Stimulated activated CD4-positive, alpha-beta T cell treated with anti-CD3 and anti-CD28 coated beads, Interleukin-15, amount 100 ng/mL, for 1 hour (primary cell): Measurements from ENCODE around the gene SMIM35.
A peak's percentile ranks its signal among the peaks of the same experiment; 100 is the strongest.
"Not testable (repeated sequence)": the region's sequence is repeated elsewhere in the genome, so short reads cannot be mapped to it uniquely, and the experiment has no call there.

ENCODE experiments used
- DNase-seq, 2 donors: peaks; one replicate each; pipeline ENCODE4 v3.0.0-alpha.2; 2020; ENCODE audit warnings: low read depth in 1 of 2, low spot score in 1 of 2

The SMIM35 gene

DNA sequence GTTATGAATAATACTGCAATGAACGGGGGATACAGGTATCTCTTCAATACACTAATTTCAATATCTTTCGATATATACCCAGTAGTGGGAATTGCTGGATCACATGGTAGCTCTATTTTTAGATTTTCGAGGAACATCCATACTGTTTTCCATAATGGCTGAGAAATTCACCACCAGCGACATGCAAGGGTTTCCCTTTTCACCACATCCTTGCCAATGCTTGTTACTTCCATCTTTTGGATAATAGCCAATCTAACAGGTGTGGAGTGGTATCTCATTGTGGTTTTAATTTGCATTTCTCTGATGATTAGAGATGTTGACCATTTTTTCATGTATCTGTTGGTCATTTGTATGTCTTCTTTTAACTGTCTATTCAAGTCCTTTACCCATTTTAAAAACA, 94.6 kb downstream of the SMIM35 start:
- no peak for DNase-seq

- DNase-seq = no peak
Measured at GRCh38 chr11:117989351-117990102, 97.2 kb downstream of the SMIM35 start.

GRCh38 chr11:117986981-117987574, 99.7 kb downstream of the SMIM35 start:
- no peak for DNase-seq

- DNase-seq = peak; percentile 71 to 78
Measured at GRCh38 chr11:117985953-117986887, 100.5 kb downstream of the SMIM35 start, which contains the start of gene IL10RA. Gene IL10RA, plus strand, starts transcription at chr11:117986394. Its CDS starts 74 bp downstream, at chr11:117986468.

DNA sequence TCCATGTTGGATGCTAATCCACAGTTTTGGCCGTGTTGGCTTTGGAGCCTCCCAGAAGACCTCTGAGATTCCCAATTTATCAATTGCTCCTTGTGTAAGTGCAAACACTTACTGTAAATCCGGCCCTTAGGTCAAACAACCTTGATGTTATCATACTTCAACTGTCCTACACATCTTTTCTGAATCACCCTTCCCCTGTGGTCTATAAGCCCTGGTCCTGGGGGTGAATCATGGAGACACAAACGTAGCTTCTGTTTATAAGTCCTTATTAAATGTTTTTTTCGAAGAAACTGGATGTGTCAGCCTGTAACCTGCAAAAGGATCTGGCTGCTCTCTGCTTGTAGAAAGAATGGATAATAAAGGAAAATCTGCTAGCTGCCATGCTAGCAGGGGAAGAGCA, 102.3 kb downstream of the SMIM35 start:
- DNase-seq = no peak

DNA sequence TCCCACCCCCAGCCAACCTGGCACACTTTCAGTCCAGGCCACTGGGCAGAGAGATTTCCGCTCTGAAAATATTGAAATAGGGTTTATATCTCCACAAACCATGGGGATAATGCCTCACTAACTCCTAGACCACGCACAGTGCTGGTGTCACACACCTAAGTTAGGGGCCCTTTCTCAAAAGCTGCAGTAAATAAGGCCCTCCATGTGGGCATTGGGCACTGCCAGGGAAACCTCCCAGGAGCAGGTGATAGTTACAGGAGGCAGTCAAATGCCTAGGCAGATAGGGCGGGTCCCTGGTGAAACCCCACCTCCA, 103.6 kb downstream of the SMIM35 start:
- no peak for DNase-seq

DNA sequence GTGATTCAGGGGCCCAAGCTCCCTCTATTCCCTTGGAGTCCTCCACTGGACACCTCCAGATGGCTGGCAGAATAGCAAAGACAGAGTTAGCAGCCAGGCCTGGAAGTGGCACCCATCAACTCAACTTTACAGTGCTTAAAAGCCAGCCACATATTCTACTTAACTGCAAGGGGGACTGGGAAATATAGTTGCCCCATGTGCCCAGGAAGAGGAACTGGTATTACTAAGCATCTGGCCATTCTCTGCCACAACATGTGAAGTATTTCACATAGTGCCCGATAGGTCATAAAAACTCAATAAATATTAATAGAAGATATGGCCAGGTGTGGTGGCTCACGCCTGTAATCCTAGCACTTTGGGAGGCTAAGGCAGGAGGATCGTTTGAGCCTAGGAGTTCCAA, 106.0 kb downstream of the SMIM35 start:
- DNase-seq = no peak

DNA sequence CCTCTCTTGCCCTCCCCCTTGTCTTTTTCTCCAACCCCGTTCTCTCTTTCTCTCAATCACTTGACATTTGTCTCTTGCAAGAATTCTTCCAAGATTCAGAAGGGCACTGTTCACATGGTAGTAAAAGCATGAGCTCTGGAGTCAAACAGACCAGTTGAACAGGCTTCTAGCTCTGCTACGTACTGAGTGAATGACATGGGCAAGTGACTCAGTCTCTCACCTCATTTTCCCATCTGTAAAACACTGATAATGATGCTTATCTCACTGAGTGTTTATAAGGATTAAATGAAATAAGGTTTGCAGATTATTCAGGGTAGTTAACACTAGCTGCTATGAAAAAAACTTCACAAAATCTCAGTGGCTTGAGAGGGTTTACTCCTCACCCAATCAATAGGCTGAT, 106.5 kb downstream of the SMIM35 start:
- no peak for DNase-seq

- no peak for DNase-seq
Measured at GRCh38 chr11:117979481-117980211, 107.1 kb downstream of the SMIM35 start.

- DNase-seq = no peak
Measured at GRCh38 chr11:117978991-117979390, 107.8 kb downstream of the SMIM35 start.

GRCh38 chr11:117978291-117978910, 108.4 kb downstream of the SMIM35 start:
- DNase-seq = not testable (repeated sequence)

GRCh38 chr11:117977612-117978264, 109.0 kb downstream of the SMIM35 start:
- not testable (repeated sequence) for DNase-seq

DNA sequence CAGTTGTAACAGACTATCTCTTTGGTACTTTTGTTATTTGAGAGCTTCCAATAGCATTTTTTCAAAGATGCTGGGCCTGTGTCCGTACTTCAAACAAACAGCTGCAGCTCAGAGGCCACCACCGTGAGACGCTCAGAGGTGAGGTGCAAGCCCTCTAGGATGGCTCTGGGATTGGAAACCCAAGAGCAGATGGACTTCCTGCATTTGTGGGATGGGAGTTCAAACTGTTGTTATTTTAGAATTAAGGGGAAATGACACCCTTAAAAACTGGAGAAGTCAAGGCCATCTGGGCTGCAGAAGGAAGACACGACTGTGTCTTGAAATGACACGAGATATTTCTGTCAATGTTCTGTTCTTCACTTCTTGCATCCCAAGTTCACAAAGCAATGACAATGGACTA, 109.7 kb downstream of the SMIM35 start:
- no peak for DNase-seq

GRCh38 chr11:117976445-117976844, 110.3 kb downstream of the SMIM35 start:
- DNase-seq = no peak

- DNase-seq = no peak
Measured at GRCh38 chr11:117973503-117973860, 113.3 kb downstream of the SMIM35 start.

- no peak for DNase-seq
Measured at GRCh38 chr11:117972629-117973502, 113.9 kb downstream of the SMIM35 start.

GRCh38 chr11:117972044-117972443, 114.7 kb downstream of the SMIM35 start:
- no peak for DNase-seq

DNA sequence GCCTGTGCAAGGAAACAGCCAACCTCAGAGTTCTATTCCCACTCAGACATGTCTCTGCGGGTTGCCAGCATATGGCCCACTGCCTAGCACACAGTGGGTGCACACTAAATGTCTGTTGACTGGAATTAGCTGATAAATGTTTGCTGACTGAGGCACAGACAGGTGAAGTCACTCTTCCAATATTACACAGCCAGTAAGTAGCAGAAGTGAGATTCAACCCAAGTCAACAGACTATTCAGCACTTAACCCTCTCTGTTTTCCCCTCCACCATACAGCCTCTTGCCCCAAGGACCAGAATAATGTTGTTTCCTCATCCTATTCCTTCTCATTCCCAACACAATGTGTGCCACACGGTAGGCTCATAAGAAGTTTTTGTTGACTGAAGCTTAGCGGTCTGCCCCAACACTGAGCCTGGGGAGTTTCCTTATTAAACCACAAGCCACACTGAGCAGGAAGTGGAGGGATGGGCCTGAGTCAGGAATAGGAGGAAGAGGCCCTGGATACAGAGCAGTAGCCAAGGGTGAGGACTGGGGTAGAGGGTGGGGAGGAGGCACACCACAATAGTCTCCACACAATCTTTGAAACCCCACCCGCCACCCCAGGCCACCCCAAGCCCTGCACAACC, 116.3 kb downstream of the SMIM35 start:
- no peak for DNase-seq
